ENCODE results near the gene IFNLR1. TPM values are rescaled to one million over a fixed set of nuclear protein-coding genes. Genes with fewer than 3 reads are reported as not detected.

The IFNLR1 gene
- total RNA-seq, 4 donors from 2014 or later = 0.93 to 2.8 (median 1.2) TPM

GRCh38 chr1:24222008-24222605 lies 35.0 kb upstream of the IFNLR1 start:
- H3K4me1 ChIP-seq = no peaks in the 10 kb centered on the region
- no peak overlapping the region for H3K4me3 ChIP-seq
- WGBS, 2 donors (ENCODE audit: low coverage in 1 of 2) = 36 to 41% methylated on average over 3 to 7 of the region's 9 CpGs

GRCh38 chr1:24221246-24221645 lies 34.2 kb upstream of the IFNLR1 start:
- no peak overlapping the region for H3K4me3 ChIP-seq
- 63 to 78% methylated on average over 1 of the region's 2 CpGs for WGBS, 2 donors (ENCODE audit: low coverage in 1 of 2)
- TF ChIP-seq POLR2A (IDR thresholded peaks at IDR 0.05) (no peak), POLR2AphosphoS5 (IDR thresholded peaks at IDR 0.05) (no peak), CTCF (IDR thresholded peaks at IDR 0.05) (no peak), EP300 (IDR thresholded peaks at IDR 0.05) (no peak)
- no peak overlapping the region for H3K27ac ChIP-seq
- no peak for ATAC-seq
- H3K36me3 ChIP-seq = no peaks in the 10 kb centered on the region
- no peaks in the 10 kb centered on the region for H3K9me3 ChIP-seq
- H3K4me1 ChIP-seq = peaks cover 0 to 5% (median 5%) of the 10 kb centered on the region in 3 donors
- H3K27me3 ChIP-seq = peaks cover 73% of the 10 kb centered on the region

More at GRCh38 chr1:24222008-24222605, 35.0 kb upstream of the IFNLR1 start:
- TF ChIP-seq POLR2A (IDR thresholded peaks at IDR 0.05) = no peak
- TF ChIP-seq CTCF (IDR thresholded peaks at IDR 0.05) = no peak
- TF ChIP-seq EP300 (IDR thresholded peaks at IDR 0.05) = no peak
- no peak for TF ChIP-seq POLR2AphosphoS5 (IDR thresholded peaks at IDR 0.05)
- Histone ChIP-seq H3K27me3 (peaks cover 64% of the 10 kb centered on the region), H3K9me3 (no peaks in the 10 kb centered on the region), H3K27ac (no peak overlapping the region), H3K36me3 (no peaks in the 10 kb centered on the region)
- ATAC-seq = no peak

- peaks cover 0 to 8% (median 6%) of the 10 kb centered on the region in 3 donors for H3K4me1 ChIP-seq
- no peak for ATAC-seq
- H3K27ac ChIP-seq = no peak overlapping the region
- peaks cover 68% of the 10 kb centered on the region for H3K27me3 ChIP-seq
- TF ChIP-seq EP300 (IDR thresholded peaks at IDR 0.05) (no peak), POLR2A (IDR thresholded peaks at IDR 0.05) (no peak), POLR2AphosphoS5 (IDR thresholded peaks at IDR 0.05) (no peak), CTCF (IDR thresholded peaks at IDR 0.05) (no peak)
- no peaks in the 10 kb centered on the region for H3K36me3 ChIP-seq
- no peak overlapping the region for H3K4me3 ChIP-seq
- 23 to 60% methylated on average over 2 to 9 of the region's 14 CpGs for WGBS, 2 donors (ENCODE audit: low coverage in 1 of 2)
- H3K9me3 ChIP-seq = no peaks in the 10 kb centered on the region
Measured at GRCh38 chr1:24216276-24217074, 29.4 kb upstream of the IFNLR1 start.

- WGBS, 2 donors (ENCODE audit: low coverage in 1 of 2) = 80 to 97% methylated on average over 3 to 6 of the region's 6 CpGs
- Histone ChIP-seq H3K4me1 (peaks cover 0 to 8% (median 6%) of the 10 kb centered on the region in 3 donors), H3K9me3 (no peaks in the 10 kb centered on the region), H3K36me3 (no peaks in the 10 kb centered on the region), H3K27me3 (peaks cover 58% of the 10 kb centered on the region), H3K27ac (no peak overlapping the region), H3K4me3 (no peak overlapping the region)
- no peak for ATAC-seq
- TF ChIP-seq EP300 (IDR thresholded peaks at IDR 0.05) (no peak), POLR2AphosphoS5 (IDR thresholded peaks at IDR 0.05) (no peak), POLR2A (IDR thresholded peaks at IDR 0.05) (no peak), CTCF (IDR thresholded peaks at IDR 0.05) (no peak)
Measured at GRCh38 chr1:24215226-24215814, 28.2 kb upstream of the IFNLR1 start.
